Smooth muscle cell (in vitro differentiated cells): Measurements from ENCODE around the gene LAMB1. TPM values are rescaled to one million over a fixed set of nuclear protein-coding genes. Genes with fewer than 3 reads are reported as not detected.
"Not testable (repeated sequence)": the region's sequence is repeated elsewhere in the genome, so short reads cannot be mapped to it uniquely, and the experiment has no call there.

ENCODE experiments used
- DNase-seq: peaks from one replicate; lab custom pipeline; 2025; ENCODE audit not compliant: unreplicated experiment; lab: John Stamatoyannopoulos, UW
- H2AFZ ChIP-seq: fragments of 200-600 bp; sonication (generic); 2 replicates; pipeline ENCODE4 v1.6.0; 2016; ENCODE audit warnings: antibody characterized with exemption, low read depth, mild to moderate bottlenecking
- H3F3A ChIP-seq: fragments of 200-600 bp; sonication (generic); 2 replicates; pipeline ENCODE4 v1.6.0; 2017; ENCODE audit warnings: antibody characterized with exemption, low read depth
- H3K27ac ChIP-seq: fragments of 200-600 bp; sonication (generic); 2 replicates; pipeline ENCODE4 v1.5.1; 2016; ENCODE audit warnings: low read depth, mild to moderate bottlenecking
- H3K27me3 ChIP-seq: fragments of 200-600 bp; sonication (generic); 2 replicates; pipeline ENCODE4 v1.6.1; 2016; ENCODE audit warnings: low read depth, mild to moderate bottlenecking
- H3K36me3 ChIP-seq: fragments of 200-600 bp; sonication (generic); 2 replicates; pipeline ENCODE4 v1.5.1; 2016; ENCODE audit warnings: low read depth
- H3K4me1 ChIP-seq: fragments of 200-600 bp; sonication (generic); 2 replicates; pipeline ENCODE4 v1.5.1; 2016; ENCODE audit warnings: low read depth
- H3K4me2 ChIP-seq: fragments of 200-600 bp; sonication (generic); 2 replicates; pipeline ENCODE4 v1.6.0; 2016; ENCODE audit warnings: mild to moderate bottlenecking
- H3K4me3 ChIP-seq: fragments of 200-600 bp; sonication (generic); 2 replicates; pipeline ENCODE4 v1.5.1; 2016; ENCODE audit warnings: mild to moderate bottlenecking
- H3K79me2 ChIP-seq: fragments of 200-600 bp; sonication (generic); 2 replicates; pipeline ENCODE4 v1.6.0; 2016; ENCODE audit warnings: low read depth, mild to moderate bottlenecking
- H3K9ac ChIP-seq: fragments of 200-600 bp; sonication (generic); 2 replicates; pipeline ENCODE4 v1.6.0; 2016; ENCODE audit warnings: low read depth
- H3K9me3 ChIP-seq: fragments of 200-600 bp; sonication (generic); replicated peaks from 2 replicates; pipeline ENCODE4 v1.5.1; 2016; ENCODE audit warnings: low read depth
- H4K20me1 ChIP-seq: fragments of 200-600 bp; sonication (generic); 2 replicates; pipeline ENCODE4 v1.6.0; 2016; ENCODE audit warnings: low read depth
- WGBS: methylation state at CpG from one replicate; pipeline ENCODE4 v1.1.7; 2016; ENCODE audit warnings: low lambda C conversion rate; 5-methylcytosine and 5-hydroxymethylcytosine counted together
- polyA plus RNA-seq: library from polyadenylated mRNA; unstranded; fragments of >200 nt; fragmentation: Nextera tagmentation; extraction: Ambion mirVana; gene quantifications from 2 replicates; pipeline ENCODE4 v1.2.1, GENCODE V29; 2016
- total RNA-seq: library from RNA; depleted of rRNA; stranded (reverse); fragments of >200 nt; gene quantifications from 2 replicates; pipeline ENCODE4 v1.2.3, GENCODE V29; 2014
- TF ChIP-seq, protein P1 (sequence below): fragments of 200-600 bp; sonication (generic); IDR thresholded peaks from 2 replicates; pipeline ENCODE4 v1.5.1; 2017; ENCODE audit warnings: borderline replicate concordance, mild to moderate bottlenecking, antibody characterized with exemption; ENCODE audit not compliant: insufficient read depth, poor library complexity, severe bottlenecking

The LAMB1 gene
- total and polyA plus RNA-seq, 2 experiments from 2014 or later: 191 to 244 TPM

DNA sequence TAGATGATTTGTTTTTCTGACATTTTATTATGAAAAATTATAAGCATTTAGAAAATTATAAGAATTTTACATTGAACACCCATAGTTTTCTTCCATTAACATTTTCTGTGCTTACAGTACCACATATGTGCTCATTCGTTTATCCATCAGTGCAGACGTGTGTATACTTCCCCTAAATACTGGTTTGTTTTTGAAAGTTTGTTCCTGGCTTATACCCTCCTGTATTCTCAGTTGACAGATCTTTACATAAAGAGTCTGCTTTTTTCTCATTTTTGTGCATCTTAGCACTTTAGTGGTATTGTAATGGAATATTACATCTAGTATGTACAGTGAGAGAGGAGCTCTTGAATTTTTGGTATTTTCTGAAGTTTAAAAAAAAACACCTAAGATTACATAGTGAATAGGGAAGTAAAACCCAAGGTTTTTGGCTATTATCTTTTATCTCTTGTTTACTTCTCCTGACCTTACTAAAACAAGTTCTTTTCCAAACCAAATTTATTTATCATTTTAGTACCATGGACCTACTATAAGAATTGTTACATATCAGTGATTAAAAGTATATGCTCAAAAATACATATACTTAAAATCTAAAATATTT, 103.9 kb downstream of the LAMB1 start:
- H3K79me2 ChIP-seq: peaks cover 85% of the 10 kb centered on the region
- 90% methylated on average over 2 of the region's 2 CpGs for WGBS
- H3K9ac ChIP-seq: no peak overlapping the region
- no peak overlapping the region for H2AFZ ChIP-seq
- peaks cover 91% of the 10 kb centered on the region for H4K20me1 ChIP-seq
- H3K27me3 ChIP-seq: no peaks in the 10 kb centered on the region
- no peak overlapping the region for H3K4me3 ChIP-seq
- H3K4me1 ChIP-seq: peaks cover 10% of the 10 kb centered on the region
- TF ChIP-seq, protein P1, sequence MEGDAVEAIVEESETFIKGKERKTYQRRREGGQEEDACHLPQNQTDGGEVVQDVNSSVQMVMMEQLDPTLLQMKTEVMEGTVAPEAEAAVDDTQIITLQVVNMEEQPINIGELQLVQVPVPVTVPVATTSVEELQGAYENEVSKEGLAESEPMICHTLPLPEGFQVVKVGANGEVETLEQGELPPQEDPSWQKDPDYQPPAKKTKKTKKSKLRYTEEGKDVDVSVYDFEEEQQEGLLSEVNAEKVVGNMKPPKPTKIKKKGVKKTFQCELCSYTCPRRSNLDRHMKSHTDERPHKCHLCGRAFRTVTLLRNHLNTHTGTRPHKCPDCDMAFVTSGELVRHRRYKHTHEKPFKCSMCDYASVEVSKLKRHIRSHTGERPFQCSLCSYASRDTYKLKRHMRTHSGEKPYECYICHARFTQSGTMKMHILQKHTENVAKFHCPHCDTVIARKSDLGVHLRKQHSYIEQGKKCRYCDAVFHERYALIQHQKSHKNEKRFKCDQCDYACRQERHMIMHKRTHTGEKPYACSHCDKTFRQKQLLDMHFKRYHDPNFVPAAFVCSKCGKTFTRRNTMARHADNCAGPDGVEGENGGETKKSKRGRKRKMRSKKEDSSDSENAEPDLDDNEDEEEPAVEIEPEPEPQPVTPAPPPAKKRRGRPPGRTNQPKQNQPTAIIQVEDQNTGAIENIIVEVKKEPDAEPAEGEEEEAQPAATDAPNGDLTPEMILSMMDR: no peak
- peaks cover 10% of the 10 kb centered on the region for H3K36me3 ChIP-seq
- peaks cover 4% of the 10 kb centered on the region for H3F3A ChIP-seq
- H3K27ac ChIP-seq: no peak overlapping the region
- DNase-seq: no peak
- no peaks in the 10 kb centered on the region for H3K9me3 ChIP-seq
- no peak overlapping the region for H3K4me2 ChIP-seq

DNA sequence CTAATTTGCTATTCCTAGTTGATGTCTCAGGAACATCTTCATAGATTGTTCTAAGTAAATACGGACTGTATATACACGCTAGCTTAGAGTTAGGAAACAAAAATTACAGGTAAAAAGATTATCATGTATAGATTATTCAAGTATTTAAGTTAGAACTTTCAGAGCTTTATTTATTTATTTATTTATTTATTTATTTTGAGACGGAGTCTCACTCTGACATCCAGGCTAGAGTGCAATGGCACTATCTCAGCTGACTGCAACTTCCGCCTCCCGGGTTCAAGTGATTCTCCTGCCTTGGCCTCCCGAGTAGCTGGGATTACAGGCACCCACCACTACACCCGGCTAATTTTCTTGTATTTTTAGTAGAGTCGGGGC, 110.6 kb downstream of the LAMB1 start:
- peak overlapping the region; percentile 93 for H3K4me2 ChIP-seq
- not testable (repeated sequence) for H2AFZ ChIP-seq, H3K36me3 ChIP-seq, H3F3A ChIP-seq, H3K9me3 ChIP-seq, DNase-seq, H3K27me3 ChIP-seq
- peaks cover 20% of the 10 kb centered on the region for H3K4me1 ChIP-seq
- H3K27ac ChIP-seq: peak overlapping the region; percentile 82
- peak overlapping the region; percentile 57 for H3K4me3 ChIP-seq
- peak overlapping the region; percentile 85 for H3K9ac ChIP-seq
- peaks cover 50% of the 10 kb centered on the region for H4K20me1 ChIP-seq
- peaks cover 57% of the 10 kb centered on the region for H3K79me2 ChIP-seq
- 98% methylated on average over 8 of the region's 8 CpGs for WGBS

DNA sequence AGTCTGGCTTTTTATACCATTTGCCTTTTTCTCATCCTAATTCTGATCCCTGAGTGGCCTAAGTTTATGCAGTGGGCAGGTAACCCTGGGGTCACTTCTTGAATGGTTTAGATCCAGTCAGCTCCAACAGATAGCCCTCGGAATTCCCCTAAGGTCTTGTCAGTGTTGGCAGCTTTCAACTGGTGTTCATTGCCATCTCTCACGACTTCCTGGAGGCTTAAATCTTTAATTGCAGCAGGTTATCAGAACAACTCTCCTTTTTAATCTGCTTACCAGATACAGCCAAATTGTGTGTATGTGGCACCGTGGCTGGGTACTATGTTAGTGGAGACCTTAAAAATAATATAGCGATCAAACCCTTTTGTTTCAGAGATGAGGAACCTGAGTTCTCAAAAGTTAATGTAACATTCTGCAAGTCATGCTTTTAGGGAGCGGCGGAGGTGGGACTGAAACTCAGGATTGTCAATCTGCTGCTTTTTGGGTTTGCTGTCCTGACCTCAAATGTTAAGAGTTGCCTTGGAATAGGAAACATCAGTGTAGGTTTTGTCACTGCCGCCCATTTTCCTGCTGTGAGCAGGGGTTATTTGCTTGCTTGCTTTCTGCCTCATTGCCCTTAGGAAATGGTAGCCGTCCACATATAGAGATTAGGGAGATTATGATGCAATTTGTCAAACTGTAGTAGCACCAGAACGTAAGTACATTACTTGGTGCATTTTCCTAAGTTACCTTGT, 111.2 kb downstream of the LAMB1 start:
- TF ChIP-seq, protein P1: no peak
- H3K4me2 ChIP-seq: peak overlapping the region; percentile 93
- H3K79me2 ChIP-seq: peaks cover 52% of the 10 kb centered on the region
- peaks cover 20% of the 10 kb centered on the region for H3K4me1 ChIP-seq
- no peak for DNase-seq
- H3K27me3 ChIP-seq: no peaks in the 10 kb centered on the region
- no peaks in the 10 kb centered on the region for H3K36me3 ChIP-seq
- H4K20me1 ChIP-seq: peaks cover 44% of the 10 kb centered on the region
- H3F3A ChIP-seq: no peaks in the 10 kb centered on the region
- WGBS: 62% methylated on average over 9 of the region's 9 CpGs
- peak overlapping the region; percentile 57 for H3K4me3 ChIP-seq
- peak overlapping the region; percentile 94 for H2AFZ ChIP-seq
- H3K9ac ChIP-seq: peak overlapping the region; percentile 85
- no peaks in the 10 kb centered on the region for H3K9me3 ChIP-seq
- H3K27ac ChIP-seq: peak overlapping the region; percentile 82

DNA sequence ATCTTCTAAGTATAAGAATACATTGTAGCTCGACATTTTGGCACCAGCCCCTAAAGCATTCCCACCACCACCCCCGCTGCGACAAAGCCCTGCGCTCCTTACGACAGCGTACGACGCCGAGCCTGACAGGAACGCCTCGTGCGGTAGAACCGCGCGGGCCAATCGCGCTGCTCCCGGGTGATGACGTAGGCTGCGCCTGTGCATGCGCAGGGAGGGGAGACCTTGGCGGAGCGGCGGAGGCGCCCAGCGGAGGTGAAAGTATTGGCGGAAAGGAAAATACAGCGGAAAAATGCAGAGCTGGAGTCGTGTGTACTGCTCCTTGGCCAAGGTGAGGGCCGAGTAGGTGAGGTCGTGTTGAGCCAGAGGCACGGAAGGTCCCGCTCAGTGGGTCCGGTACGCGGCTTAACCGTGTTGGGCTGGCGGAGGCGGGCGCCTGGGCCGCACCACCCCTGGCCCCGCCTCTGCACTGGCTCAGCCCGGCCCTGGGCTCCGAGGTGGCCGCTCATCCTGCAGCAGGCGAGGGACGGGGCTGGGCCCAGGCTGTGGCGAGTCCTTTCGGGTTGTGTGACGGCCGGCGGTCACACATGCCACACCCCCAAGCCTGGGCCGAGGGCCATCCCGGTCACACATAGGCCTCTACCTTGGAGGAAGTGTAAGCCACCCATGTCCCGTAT, 111.9 kb downstream of the LAMB1 start, which contains the start of gene DLD:
Gene DLD (plus strand): TSS at position 222 of the 674 bp plus-strand sequence. CDS start 68 bp downstream, at position 290.
- peak; percentile 78 for DNase-seq
- Histone ChIP-seq H3K27ac (peak within 1 kb of the TSS; percentile 82), H3K4me1 (peaks cover 20% of the 10 kb centered on the region), H3K9me3 (no peaks in the 10 kb centered on the region), H3K9ac (peak within 1 kb of the TSS; percentile 85), H3F3A (no peaks in the 10 kb centered on the region), H3K4me2 (peak within 1 kb of the TSS; percentile 93), H4K20me1 (peaks cover 38% of the 10 kb centered on the region), H3K4me3 (peak within 1 kb of the TSS; percentile 57), H2AFZ (peak within 1 kb of the TSS; percentile 94), H3K27me3 (no peaks in the 10 kb centered on the region), H3K79me2 (peaks cover 46% of the 10 kb centered on the region), H3K36me3 (no peaks in the 10 kb centered on the region)
- TF ChIP-seq, protein P1: no peak
- WGBS: 2% methylated on average over 54 of the region's 55 CpGs
